ENCODE results near the gene OR2H1.

Gene OR2H1

GRCh38 chr6:29505808-29506207 lies 48.9 kb downstream of the OR2H1 start:
- no peaks in the 10 kb centered on the region for H3K27me3 ChIP-seq (replicated peaks; ENCODE audit: control insufficient read depth, insufficient read depth, low read length, poor library complexity, severe bottlenecking)
- no peaks in the 10 kb centered on the region for H3K36me3 ChIP-seq (ENCODE audit: control insufficient read depth, insufficient read depth, low read length)
- H3K4me3 ChIP-seq (ENCODE audit: insufficient read depth, low read depth, low read length, poor library complexity, severe bottlenecking) = no peak overlapping the region
- DNase-seq = no peak
- no peaks in the 10 kb centered on the region for H3K4me1 ChIP-seq (ENCODE audit: control insufficient read depth, insufficient read depth, low read length, poor library complexity, severe bottlenecking)
- H3K27ac ChIP-seq (ENCODE audit: insufficient read depth, low read length, poor library complexity, severe bottlenecking) = no peak overlapping the region
- H3K9me3 ChIP-seq (ENCODE audit: control insufficient read depth, low read length) = no peaks in the 10 kb centered on the region

GRCh38 chr6:29506446-29507067 lies 49.6 kb downstream of the OR2H1 start:
- Histone ChIP-seq H3K27ac (ENCODE audit: insufficient read depth, low read length, poor library complexity, severe bottlenecking) (no peak overlapping the region), H3K36me3 (ENCODE audit: control insufficient read depth, insufficient read depth, low read length) (no peaks in the 10 kb centered on the region), H3K27me3 (replicated peaks; ENCODE audit: control insufficient read depth, insufficient read depth, low read length, poor library complexity, severe bottlenecking) (no peaks in the 10 kb centered on the region), H3K4me1 (ENCODE audit: control insufficient read depth, insufficient read depth, low read length, poor library complexity, severe bottlenecking) (no peaks in the 10 kb centered on the region), H3K9me3 (ENCODE audit: control insufficient read depth, low read length) (no peaks in the 10 kb centered on the region), H3K4me3 (ENCODE audit: insufficient read depth, low read depth, low read length, poor library complexity, severe bottlenecking) (no peak overlapping the region)
- no peak for DNase-seq

DNA sequence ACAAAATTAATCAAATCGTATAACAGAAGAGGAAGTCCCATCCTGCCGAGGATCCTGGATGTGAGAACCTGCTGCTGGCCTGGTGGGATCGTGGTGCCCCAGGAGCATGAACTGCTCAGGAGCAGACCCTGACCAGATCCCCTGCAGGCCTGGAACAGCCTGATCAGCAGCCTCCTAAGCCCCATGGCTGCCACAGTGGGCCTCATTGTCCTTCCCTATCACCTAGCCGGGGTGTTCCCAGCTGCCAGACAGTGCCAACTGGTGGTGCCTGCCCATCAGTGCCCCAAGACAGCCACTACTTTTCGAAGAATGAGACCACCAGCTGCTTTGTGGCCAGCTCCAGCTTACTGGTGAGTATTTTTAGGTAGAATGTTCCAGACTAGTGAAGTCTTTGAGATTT lies 50.4 kb downstream of the OR2H1 start:
- Histone ChIP-seq H3K27ac (ENCODE audit: insufficient read depth, low read length, poor library complexity, severe bottlenecking) (no peak overlapping the region), H3K4me3 (ENCODE audit: insufficient read depth, low read depth, low read length, poor library complexity, severe bottlenecking) (no peak overlapping the region), H3K9me3 (ENCODE audit: control insufficient read depth, low read length) (no peaks in the 10 kb centered on the region), H3K4me1 (ENCODE audit: control insufficient read depth, insufficient read depth, low read length, poor library complexity, severe bottlenecking) (no peaks in the 10 kb centered on the region), H3K36me3 (ENCODE audit: control insufficient read depth, insufficient read depth, low read length) (no peaks in the 10 kb centered on the region), H3K27me3 (replicated peaks; ENCODE audit: control insufficient read depth, insufficient read depth, low read length, poor library complexity, severe bottlenecking) (no peaks in the 10 kb centered on the region)
- no peak for DNase-seq

DNA sequence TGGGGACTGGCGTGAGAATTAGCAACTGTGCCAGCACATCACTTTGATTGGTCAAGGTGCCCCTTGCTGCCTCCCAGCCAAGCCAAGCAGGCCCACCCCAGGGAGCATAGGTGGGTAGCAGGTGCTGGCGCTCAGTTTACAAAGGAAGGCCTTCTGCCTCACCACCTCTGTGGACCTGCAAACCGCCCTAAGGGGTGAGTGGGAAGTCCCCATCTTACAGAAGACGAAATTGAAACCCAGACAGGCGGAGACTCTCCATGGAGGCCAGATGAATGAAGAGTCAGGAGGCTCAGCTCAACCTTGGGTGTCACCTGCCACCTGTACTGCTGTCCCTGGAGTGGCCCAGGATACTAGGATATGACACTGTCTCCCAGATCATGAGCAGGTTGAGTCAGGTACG lies 52.3 kb downstream of the OR2H1 start:
- H3K27ac ChIP-seq (ENCODE audit: insufficient read depth, low read length, poor library complexity, severe bottlenecking) = no peak overlapping the region
- no peaks in the 10 kb centered on the region for H3K27me3 ChIP-seq (replicated peaks; ENCODE audit: control insufficient read depth, insufficient read depth, low read length, poor library complexity, severe bottlenecking)
- no peaks in the 10 kb centered on the region for H3K36me3 ChIP-seq (ENCODE audit: control insufficient read depth, insufficient read depth, low read length)
- H3K9me3 ChIP-seq (ENCODE audit: control insufficient read depth, low read length) = no peaks in the 10 kb centered on the region
- no peak for DNase-seq
- H3K4me1 ChIP-seq (ENCODE audit: control insufficient read depth, insufficient read depth, low read length, poor library complexity, severe bottlenecking) = no peaks in the 10 kb centered on the region
- no peak overlapping the region for H3K4me3 ChIP-seq (ENCODE audit: insufficient read depth, low read depth, low read length, poor library complexity, severe bottlenecking)

DNA sequence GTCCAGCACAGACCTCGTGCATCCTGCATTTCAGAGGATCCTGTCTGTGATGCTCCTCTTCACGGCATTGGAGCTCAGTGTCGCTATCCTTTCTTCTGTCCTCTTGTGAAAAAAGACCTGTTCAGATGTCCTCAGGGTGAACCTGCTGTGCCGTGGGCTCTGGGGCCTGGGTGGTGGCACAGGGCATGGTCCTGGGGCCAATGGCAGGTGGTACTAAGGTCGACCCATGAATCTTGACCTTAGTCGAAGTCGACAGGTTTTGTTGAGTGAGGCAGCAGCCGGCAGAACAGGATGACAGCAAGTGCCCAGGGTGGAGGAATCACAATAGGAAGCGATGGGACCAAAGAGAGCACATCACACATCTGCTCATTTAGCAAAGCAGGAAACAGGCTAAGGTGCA lies 52.8 kb downstream of the OR2H1 start:
- no peaks in the 10 kb centered on the region for H3K27me3 ChIP-seq (replicated peaks; ENCODE audit: control insufficient read depth, insufficient read depth, low read length, poor library complexity, severe bottlenecking)
- H3K9me3 ChIP-seq (ENCODE audit: control insufficient read depth, low read length) = no peaks in the 10 kb centered on the region
- no peaks in the 10 kb centered on the region for H3K4me1 ChIP-seq (ENCODE audit: control insufficient read depth, insufficient read depth, low read length, poor library complexity, severe bottlenecking)
- no peak overlapping the region for H3K4me3 ChIP-seq (ENCODE audit: insufficient read depth, low read depth, low read length, poor library complexity, severe bottlenecking)
- no peak for DNase-seq
- no peaks in the 10 kb centered on the region for H3K36me3 ChIP-seq (ENCODE audit: control insufficient read depth, insufficient read depth, low read length)
- no peak overlapping the region for H3K27ac ChIP-seq (ENCODE audit: insufficient read depth, low read length, poor library complexity, severe bottlenecking)

DNA sequence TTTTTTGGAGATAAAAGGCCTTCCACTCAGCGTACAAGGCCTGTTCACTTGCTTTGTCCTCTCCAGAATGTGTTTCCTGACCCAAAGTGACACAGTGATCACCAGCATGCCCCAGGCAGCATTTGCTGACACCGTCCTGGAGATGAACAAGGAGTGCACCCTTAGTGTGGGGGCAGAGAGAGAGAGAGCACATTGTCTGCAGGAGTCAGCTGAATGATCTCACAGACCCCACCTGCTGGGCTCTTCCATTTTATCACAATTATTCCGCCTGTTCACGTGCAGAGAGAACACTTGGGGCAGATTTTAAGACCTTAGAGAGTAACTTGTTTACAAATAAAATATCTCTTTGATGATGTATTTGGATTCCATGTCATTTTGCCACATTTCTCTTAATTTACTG lies 53.2 kb downstream of the OR2H1 start:
- H3K27ac ChIP-seq (ENCODE audit: insufficient read depth, low read length, poor library complexity, severe bottlenecking) = no peak overlapping the region
- DNase-seq = no peak

DNA sequence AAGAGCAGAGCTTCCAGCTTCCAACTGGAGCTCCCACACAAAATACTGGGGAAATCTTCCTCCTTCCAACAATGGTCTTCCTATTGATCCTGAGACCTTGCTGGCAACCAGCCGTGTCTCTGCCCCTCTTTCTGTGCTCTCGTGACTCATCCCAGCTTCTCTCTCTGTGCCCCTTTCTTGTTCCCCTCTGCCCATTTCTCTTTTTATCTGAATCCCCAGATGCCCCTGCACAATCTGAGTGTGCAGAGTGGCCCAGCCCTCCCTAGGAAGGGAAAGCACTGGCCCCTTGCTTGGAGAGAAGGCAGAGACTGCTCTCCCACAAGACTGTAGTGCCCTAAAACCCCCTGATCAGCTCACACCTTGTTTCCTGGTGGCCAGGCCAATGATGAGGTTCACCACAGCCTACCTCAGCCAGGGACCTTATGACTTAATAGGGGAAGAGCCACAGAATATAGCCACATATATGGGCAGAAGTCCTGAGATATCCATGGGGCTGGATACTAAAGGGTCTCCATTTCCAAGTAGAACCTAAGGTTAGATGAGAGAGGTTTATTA lies 53.9 kb downstream of the OR2H1 start:
- Histone ChIP-seq H3K9me3 (ENCODE audit: control insufficient read depth, low read length) (no peaks in the 10 kb centered on the region), H3K4me1 (ENCODE audit: control insufficient read depth, insufficient read depth, low read length, poor library complexity, severe bottlenecking) (no peaks in the 10 kb centered on the region), H3K4me3 (ENCODE audit: insufficient read depth, low read depth, low read length, poor library complexity, severe bottlenecking) (no peak overlapping the region), H3K36me3 (ENCODE audit: control insufficient read depth, insufficient read depth, low read length) (no peaks in the 10 kb centered on the region), H3K27ac (ENCODE audit: insufficient read depth, low read length, poor library complexity, severe bottlenecking) (no peak overlapping the region), H3K27me3 (replicated peaks; ENCODE audit: control insufficient read depth, insufficient read depth, low read length, poor library complexity, severe bottlenecking) (no peaks in the 10 kb centered on the region)
- DNase-seq = no peak

More for the DNA sequence above, 53.2 kb downstream of the OR2H1 start:
- Histone ChIP-seq H3K4me1 (ENCODE audit: control insufficient read depth, insufficient read depth, low read length, poor library complexity, severe bottlenecking) (no peaks in the 10 kb centered on the region), H3K4me3 (ENCODE audit: insufficient read depth, low read depth, low read length, poor library complexity, severe bottlenecking) (no peak overlapping the region), H3K36me3 (ENCODE audit: control insufficient read depth, insufficient read depth, low read length) (no peaks in the 10 kb centered on the region), H3K27me3 (replicated peaks; ENCODE audit: control insufficient read depth, insufficient read depth, low read length, poor library complexity, severe bottlenecking) (no peaks in the 10 kb centered on the region), H3K9me3 (ENCODE audit: control insufficient read depth, low read length) (no peaks in the 10 kb centered on the region)

Data from effector memory CD4-positive, alpha-beta T cell (primary cell).